Kidney epithelial cell (primary cell): Measurements from ENCODE around the gene GCN1. TPM values are rescaled to one million over a fixed set of nuclear protein-coding genes. Genes with fewer than 3 reads are reported as not detected.

Experiments used
- DNase-seq: peaks from one replicate; pipeline ENCODE4 v3.0.0-alpha.2; 2010; ENCODE audit warnings: low read depth
- H3K27me3 ChIP-seq: 2 replicates; pipeline ENCODE4 v1.6.0; 2011; ENCODE audit warnings: low read length; ENCODE audit not compliant: control insufficient read depth, insufficient read depth
- H3K36me3 ChIP-seq: 2 replicates; pipeline ENCODE4 v1.5.1; 2011; ENCODE audit warnings: low read length; ENCODE audit not compliant: control insufficient read depth, insufficient read depth
- H3K4me3 ChIP-seq: 2 replicates; pipeline ENCODE4 v1.5.1; 2011; ENCODE audit warnings: low read depth, mild to moderate bottlenecking, control low read depth, low read length
- total RNA-seq: library from RNA; depleted of rRNA; stranded (reverse); fragments of >200 nt; gene quantifications from 2 replicates; pipeline ENCODE4 v1.2.3, GENCODE V29; 2015
- TF ChIP-seq, protein P1 (sequence below): IDR thresholded peaks from 2 replicates; pipeline ENCODE4 v1.5.1; 2011; ENCODE audit warnings: mild to moderate bottlenecking, moderate library complexity, low read length, control low read depth, inconsistent platforms; ENCODE audit not compliant: insufficient read depth, poor library complexity, severe bottlenecking

GCN1 gene
- total RNA-seq, 1 donor from 2014 or later: 78.4 TPM

DNA sequence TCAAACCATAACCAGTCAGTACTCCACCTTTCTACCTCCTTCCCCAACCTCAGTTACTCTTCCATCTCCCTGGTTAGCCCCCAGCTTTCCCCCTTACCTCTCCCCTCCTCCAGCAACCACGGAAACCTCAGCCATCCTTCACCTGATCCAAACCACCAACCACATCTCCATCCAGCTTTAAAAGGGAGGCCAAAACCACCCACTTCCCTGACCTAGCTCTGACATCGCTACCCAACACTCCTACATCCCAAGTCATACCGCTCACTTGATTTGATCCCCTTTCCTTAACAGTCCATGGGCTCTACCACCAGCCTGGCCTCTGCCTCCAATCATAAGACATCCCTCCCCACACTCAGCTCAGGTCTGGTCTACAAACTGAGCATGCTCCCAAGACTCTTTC lies 79.4 kb downstream of the GCN1 start:
- no peaks in the 10 kb centered on the region for H3K27me3 ChIP-seq
- DNase-seq: no peak
- no peak overlapping the region for H3K4me3 ChIP-seq
- TF ChIP-seq, protein P1, sequence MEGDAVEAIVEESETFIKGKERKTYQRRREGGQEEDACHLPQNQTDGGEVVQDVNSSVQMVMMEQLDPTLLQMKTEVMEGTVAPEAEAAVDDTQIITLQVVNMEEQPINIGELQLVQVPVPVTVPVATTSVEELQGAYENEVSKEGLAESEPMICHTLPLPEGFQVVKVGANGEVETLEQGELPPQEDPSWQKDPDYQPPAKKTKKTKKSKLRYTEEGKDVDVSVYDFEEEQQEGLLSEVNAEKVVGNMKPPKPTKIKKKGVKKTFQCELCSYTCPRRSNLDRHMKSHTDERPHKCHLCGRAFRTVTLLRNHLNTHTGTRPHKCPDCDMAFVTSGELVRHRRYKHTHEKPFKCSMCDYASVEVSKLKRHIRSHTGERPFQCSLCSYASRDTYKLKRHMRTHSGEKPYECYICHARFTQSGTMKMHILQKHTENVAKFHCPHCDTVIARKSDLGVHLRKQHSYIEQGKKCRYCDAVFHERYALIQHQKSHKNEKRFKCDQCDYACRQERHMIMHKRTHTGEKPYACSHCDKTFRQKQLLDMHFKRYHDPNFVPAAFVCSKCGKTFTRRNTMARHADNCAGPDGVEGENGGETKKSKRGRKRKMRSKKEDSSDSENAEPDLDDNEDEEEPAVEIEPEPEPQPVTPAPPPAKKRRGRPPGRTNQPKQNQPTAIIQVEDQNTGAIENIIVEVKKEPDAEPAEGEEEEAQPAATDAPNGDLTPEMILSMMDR: no peak
- H3K36me3 ChIP-seq: no peaks in the 10 kb centered on the region

- H3K27me3 ChIP-seq: no peaks in the 10 kb centered on the region
- TF ChIP-seq, protein P1: no peak
- no peaks in the 10 kb centered on the region for H3K36me3 ChIP-seq
- H3K4me3 ChIP-seq: no peak overlapping the region
- DNase-seq: no peak
These were observed 83.7 kb downstream of the GCN1 start for GRCh38 chr12:120110550-120111501.

DNA sequence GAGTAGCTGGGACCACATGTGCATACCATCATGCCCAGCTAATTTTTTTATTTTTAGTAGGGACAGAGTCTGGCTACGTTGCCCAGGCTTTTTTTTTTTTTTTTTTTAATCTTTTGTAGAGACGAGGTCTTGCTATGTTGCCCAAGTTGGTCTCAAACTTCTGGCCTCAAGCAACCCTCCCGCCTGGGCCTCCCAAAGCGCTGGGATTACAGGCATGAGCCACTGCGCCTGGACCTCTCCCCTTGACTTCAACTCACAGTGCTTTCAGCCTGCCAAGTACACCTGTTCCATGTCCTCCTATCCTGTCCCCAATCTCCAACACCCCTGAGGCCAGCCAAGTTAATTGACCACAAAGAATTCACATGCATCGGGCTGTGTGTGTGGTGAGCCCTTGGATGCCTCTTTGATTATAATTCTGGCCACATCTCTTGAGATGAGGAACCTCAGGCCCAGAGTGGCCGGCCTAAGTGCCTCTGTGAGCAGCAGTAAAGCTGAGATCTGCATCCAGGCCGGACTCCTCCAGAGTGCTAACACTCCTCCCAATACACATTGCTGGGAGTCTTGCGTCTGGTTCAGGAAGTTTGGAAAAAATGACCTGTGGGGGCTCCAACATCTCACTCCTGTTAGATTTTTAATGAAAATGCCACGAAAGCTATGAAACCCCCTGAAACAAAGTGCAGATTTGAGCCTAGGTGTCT lies 84.8 kb downstream of the GCN1 start:
- DNase-seq: no peak
- TF ChIP-seq, protein P1: no peak
- Histone ChIP-seq H3K36me3 (no peaks in the 10 kb centered on the region), H3K27me3 (no peaks in the 10 kb centered on the region), H3K4me3 (no peak overlapping the region)

- Histone ChIP-seq H3K27me3 (no peaks in the 10 kb centered on the region), H3K4me3 (no peak overlapping the region), H3K36me3 (no peaks in the 10 kb centered on the region)
- no peak for DNase-seq
- TF ChIP-seq, protein P1: no peak
These were observed 88.4 kb downstream of the GCN1 start for GRCh38 chr12:120106151-120106550.

DNA sequence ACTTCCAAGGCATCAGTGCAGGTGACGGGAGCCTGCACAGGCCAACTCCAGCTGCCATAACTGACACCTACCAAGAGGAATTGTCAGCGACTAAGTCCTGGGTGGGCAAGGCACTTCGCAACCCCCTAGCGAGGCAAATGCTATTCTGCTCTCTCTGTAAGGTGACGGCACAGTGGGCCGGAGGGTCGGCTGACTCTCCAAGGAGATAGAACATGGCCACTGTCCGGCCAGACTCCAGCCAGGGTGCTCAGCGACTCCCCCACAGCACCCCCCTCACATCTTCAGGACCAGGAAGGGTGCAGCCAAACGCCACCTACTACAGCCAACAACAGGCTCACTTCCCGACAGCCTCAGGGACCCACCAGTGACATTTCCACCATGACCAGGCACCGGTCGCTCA lies 91.1 kb downstream of the GCN1 start:
- Histone ChIP-seq H3K27me3 (no peaks in the 10 kb centered on the region), H3K4me3 (no peak overlapping the region), H3K36me3 (no peaks in the 10 kb centered on the region)
- TF ChIP-seq, protein P1: no peak
- no peak for DNase-seq
